Islet of Langerhans (tissue), 1 donor: ENCODE results near the gene ARHGAP26.
"Not testable (repeated sequence)": the region's sequence is repeated elsewhere in the genome, so short reads cannot be mapped to it uniquely, and the experiment has no call there.

ENCODE experiments used
- FAIRE-seq: peaks from one replicate; lab custom pipeline; 2011; peaks lifted over from hg19 to GRCh38; lab: Jason Lieb, UNC

Gene ARHGAP26

GRCh38 chr5:143092711-143093451 is 322.7 kb downstream of the ARHGAP26 start:
- not testable (repeated sequence) for FAIRE-seq

DNA sequence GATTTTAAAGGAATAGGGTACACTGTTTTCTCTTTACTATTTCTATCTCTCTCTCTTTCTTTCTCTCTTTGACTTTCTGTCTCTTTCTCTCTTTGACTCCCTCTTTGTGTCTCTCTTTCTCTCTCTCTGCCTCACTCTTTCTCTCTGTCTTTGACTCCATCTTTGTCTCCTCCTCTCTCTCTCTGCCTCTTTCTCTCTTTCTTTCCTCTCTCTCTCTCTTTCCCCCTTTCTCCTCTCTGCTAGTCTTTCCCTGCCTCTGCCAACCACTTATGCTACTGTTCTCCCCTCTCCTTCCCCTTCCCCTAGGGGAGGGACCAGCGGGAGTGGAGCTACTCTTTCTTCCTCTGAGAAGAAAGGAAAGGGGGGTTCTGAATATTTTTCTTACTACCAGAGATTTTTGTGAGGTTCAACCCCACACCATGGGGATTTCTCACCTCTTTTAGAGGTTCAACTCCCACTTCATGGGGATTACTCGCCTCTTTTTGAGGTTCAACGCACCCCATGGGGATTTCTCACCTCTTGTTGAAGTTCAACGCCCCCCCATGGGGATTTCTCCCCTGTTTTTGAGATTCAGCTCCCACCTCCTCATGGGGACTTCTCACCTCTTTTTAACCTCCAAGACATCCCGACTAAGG is 323.4 kb downstream of the ARHGAP26 start:
- FAIRE-seq, result no peak

DNA sequence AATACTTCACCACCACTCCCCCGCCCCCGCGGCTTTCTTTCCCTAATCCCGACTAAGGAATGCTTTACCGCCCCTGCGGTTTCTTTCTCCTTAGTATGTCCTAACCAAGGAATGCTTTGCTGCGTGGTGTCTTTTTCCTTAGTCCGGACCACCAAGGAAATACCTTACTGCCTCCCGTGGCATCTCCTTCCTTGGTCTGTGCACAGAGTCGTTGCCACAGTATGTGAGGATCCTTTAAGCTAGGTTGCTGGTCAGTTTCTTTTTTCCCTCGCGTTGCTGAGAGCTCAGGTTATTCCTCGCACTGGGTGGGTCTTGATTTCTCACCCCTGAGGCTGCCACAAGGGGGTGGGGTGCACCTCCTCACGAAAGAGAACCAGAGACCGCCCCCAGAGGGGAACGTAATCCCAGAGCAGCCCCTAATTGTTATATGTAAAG is 323.9 kb downstream of the ARHGAP26 start:
- no peak for FAIRE-seq

GRCh38 chr5:143094608-143095007 is 324.4 kb downstream of the ARHGAP26 start:
- not testable (repeated sequence) for FAIRE-seq

DNA sequence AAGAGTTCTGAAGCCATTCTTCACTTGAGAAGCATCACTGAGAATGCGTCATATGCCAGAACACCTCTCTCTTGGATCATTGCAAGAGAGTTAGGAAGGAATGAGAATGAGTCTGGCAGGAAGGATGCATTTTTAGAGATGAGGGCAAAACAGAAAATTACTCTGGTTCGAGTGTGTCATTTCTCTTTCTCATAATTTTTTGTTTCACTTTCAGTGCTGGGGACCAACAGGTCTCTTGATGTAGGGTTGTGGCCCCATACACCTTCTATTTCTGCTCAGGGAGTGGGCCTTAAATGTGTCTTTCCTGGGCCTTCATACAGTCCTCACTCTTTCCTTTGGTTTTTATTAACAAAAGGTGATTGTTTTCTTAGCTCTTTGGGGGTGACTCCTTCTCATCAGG is 330.9 kb downstream of the ARHGAP26 start:
- FAIRE-seq, result no peak

- FAIRE-seq, result no peak
Observed at GRCh38 chr5:143101725-143102386, 331.7 kb downstream of the ARHGAP26 start.

GRCh38 chr5:143102411-143102810 is 332.2 kb downstream of the ARHGAP26 start:
- FAIRE-seq, result no peak

DNA sequence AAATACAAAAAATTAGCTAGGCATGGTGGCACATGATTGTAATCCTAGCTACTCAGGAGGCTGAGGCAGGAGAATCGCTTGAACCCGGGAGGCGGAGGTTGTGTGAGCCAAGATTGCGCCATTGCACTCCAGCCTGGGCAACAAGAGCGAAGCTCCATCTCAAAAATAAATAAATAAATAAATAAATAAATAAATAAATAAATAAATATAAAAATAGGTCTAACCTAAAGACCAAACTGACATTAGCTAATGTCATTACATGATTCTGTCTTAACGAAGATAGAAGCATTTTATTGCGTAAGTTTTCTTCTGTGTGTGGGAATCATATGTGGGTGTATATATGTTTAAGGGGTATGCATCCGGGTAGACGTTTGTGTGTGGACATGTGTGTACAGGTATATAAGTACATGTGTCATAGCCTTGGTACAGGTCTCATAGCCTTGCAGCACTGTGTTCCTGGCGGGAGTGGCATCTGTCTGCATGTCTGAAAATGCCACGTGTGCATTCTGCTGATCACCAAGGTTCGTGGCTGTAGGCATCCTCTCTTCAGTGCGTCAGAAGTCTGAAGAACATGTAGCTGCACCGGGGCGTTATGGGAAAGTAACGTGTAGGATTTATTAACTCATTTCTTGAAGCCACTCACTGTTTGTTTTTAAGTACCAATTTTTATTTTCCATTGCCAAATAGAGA is 335.2 kb downstream of the ARHGAP26 start:
- no peak for FAIRE-seq

DNA sequence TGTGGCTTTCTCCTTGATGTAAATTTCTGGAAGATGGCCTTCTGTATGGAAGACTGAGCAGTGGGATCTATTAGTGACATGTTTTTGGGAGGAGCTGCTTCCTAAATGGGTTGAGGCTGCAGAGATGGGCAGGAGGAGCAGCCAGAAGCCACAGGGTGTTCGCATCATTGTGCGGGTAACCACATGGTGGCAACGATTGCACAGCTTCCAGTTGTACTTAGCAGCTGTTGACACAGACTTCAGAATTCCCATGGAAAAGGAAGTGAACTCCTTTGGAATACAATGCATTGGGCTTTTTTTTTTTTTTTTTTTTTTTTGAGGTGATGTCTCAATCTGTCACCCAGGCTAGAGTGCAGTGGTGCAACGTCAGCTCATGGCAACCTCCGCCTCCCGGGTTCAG is 336.0 kb downstream of the ARHGAP26 start:
- no peak for FAIRE-seq

GRCh38 chr5:143108498-143109128 is 338.4 kb downstream of the ARHGAP26 start:
- no peak for FAIRE-seq

- no peak for FAIRE-seq
Observed at GRCh38 chr5:143110591-143110990, 340.4 kb downstream of the ARHGAP26 start.

- no peak for FAIRE-seq
Observed at GRCh38 chr5:143111799-143112198, 341.6 kb downstream of the ARHGAP26 start.

- FAIRE-seq, result no peak
Observed at GRCh38 chr5:143113461-143113860, 343.3 kb downstream of the ARHGAP26 start.

GRCh38 chr5:143114481-143114880 is 344.3 kb downstream of the ARHGAP26 start:
- FAIRE-seq, result no peak

DNA sequence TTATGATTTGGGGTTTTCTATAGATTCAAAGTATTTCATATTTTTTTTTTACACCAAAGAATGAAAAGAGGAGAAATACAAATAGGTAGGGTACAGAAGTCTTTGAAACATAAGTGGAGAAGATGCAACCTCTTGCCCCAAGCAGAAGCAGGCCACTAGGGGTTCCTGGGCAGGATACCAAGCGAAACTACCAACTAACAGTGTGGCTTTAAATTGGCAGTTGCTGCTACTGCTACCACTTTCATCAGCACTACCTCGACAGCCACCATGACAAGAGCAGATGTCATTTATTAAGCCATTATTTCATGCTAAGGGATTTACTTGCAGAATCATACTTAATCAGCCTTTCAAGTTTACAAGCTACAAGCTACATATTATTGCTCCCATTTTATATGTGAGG is 345.2 kb downstream of the ARHGAP26 start:
- no peak for FAIRE-seq

DNA sequence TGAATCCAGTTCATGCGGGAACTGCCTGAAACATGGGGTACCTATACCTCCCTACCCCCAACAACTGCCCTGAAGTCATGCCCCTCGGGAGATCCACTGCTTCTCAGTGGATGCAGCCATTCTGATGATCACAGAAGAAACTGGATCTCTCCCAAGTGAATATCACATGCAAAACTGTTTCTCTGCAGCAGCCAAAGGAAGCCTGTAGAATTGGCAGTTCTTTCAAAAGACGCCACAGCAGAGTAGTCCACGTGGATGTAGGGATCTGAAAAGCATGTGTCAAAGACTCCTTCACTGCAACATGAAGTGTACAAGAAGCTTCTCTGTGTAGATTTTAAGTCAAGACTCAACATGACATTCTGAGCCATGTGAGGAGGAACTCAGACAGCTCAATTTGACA is 346.6 kb downstream of the ARHGAP26 start:
- no peak for FAIRE-seq

DNA sequence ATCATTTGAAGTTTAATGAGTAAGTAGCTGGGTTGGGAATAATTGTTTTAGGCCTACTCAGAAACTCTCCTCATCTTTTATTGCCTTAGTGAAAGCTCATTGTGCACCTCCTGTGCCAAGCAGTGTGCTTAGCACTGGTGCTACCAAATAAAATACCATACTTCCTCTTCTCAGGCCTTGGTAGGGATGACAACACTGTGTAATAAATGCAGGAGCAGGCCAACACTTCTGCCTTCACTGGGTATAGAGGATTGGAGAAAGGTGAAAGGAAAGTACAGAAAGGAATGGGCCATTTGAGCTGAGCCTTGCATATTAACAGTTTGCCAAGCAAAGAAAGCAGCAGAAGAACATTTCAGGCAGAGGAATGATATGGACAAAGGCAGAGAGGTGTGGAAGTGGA is 347.6 kb downstream of the ARHGAP26 start:
- no peak for FAIRE-seq

GRCh38 chr5:143118222-143118621 is 348.0 kb downstream of the ARHGAP26 start:
- FAIRE-seq, result no peak

GRCh38 chr5:143118818-143119217 is 348.6 kb downstream of the ARHGAP26 start:
- not testable (repeated sequence) for FAIRE-seq

DNA sequence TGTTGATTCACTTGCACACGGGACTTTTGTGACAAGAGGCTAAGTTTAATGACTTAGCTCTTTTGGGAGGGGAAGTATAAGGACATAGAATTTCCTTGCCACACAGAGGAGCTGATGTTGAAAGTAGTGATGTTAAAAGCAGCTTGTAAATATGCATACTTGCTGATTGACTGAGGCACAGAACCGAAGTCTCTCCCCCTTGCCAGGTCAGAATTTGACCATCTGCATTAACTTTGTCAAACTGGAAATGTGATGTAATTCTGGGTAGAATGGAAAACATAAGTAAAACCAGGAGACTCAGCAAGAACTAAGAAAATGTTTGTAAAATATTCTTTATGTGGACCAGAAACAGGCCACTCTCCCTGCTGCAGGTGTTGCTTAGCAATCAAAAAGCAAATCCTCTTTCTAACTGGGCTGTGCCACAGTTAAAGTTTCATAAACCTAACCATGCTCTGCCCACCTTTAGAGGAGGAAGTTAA is 349.2 kb downstream of the ARHGAP26 start:
- no peak for FAIRE-seq

DNA sequence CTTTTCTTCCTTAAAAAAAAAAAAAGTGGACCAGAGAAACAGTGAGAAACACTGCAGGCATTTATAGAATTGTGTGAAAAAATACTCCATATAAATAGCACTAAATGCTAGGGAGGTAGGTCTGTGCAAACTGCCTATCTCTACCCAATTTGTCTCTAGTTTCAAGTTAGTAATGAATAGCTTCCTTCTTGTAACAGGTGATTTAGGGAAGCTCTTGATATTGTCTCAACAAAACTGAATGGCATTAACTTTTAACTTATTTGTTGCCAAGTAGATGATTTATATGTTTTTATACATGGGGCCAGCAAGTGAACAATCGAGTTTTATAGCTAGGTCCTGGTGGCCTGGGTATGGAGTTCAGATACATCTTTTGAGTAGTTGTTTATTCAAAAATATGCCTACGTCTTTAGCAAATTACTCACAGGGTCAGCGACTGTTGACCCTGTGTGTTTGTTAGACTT is 349.7 kb downstream of the ARHGAP26 start:
- FAIRE-seq, result peak; percentile 27
